ENCODE measurements around the gene SRRM2.

The SRRM2 gene

DNA sequence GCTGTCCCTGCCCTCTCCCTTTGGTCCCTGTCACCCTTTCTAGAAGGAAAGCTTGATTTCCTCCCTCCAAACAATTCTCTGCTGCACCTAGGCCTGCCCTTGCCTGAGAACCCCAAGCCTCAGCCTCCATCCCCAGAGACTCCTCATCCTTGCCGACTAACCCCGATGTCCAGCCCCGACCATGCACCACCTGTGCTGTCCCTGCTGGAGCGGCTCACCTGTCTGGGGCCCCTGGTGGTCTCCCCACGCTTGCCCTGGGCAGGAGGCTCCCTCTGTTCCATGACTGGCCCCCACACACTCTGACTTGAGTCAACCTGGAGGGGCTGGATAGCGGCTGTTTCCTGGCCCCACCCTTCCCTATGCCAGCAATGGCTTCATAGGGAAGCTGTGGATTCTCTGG lies 12.0 kb upstream of the SRRM2 start:
- DNase-seq: no peak

DNA sequence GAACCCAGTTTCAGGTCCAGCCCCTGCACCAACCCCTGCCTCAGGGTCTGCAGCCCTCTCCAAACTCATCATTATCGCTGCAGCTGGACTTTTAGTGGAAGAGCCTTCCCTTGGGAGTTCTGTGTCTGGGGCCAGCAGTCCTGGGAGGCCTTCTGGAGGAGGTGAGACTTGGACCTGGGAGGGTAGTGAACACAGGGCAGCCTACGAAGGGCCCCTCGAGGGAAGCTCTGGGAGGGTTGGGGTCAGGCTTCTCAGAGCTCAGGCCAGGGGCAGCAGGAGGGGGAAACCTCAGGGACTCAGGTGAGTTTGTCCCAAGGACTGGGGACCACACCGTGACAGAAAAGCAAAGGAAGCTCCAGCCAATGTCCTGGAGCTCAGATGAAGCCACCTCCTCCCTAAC lies 11.3 kb upstream of the SRRM2 start:
- DNase-seq: no peak

DNA sequence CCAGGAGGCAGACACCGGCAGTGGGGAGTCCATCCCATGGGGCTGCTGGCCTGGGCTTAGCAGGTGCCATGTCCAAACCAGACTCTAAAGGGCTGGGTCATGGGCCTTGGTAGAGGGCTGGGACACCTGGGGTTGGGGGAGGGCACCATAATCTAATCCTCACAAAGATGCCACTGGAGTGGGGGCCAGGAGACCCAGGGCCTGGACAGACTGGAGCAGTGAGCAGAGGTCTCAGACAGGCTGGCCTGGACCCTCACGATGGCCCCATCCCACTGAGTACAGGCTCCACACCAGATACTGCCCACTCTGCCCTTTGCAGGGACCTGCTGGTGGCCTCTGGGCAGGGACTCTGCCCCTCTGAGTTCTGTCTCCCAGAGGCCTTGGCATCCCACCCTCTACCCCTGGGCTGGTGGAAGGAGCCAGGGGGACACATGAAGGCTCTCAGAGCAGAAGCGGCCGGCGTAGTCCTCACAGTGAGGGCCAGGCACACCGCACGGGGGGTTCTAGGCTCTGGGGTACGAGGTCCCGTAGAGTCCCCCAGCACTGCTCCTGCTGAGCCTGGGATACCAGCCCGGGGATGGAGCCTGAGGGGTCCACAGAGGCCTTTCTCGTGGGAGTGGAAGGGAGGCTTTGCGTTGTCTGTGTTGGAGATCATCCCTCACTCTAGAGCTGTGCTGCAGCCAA lies 10.0 kb upstream of the SRRM2 start:
- no peak for DNase-seq

DNA sequence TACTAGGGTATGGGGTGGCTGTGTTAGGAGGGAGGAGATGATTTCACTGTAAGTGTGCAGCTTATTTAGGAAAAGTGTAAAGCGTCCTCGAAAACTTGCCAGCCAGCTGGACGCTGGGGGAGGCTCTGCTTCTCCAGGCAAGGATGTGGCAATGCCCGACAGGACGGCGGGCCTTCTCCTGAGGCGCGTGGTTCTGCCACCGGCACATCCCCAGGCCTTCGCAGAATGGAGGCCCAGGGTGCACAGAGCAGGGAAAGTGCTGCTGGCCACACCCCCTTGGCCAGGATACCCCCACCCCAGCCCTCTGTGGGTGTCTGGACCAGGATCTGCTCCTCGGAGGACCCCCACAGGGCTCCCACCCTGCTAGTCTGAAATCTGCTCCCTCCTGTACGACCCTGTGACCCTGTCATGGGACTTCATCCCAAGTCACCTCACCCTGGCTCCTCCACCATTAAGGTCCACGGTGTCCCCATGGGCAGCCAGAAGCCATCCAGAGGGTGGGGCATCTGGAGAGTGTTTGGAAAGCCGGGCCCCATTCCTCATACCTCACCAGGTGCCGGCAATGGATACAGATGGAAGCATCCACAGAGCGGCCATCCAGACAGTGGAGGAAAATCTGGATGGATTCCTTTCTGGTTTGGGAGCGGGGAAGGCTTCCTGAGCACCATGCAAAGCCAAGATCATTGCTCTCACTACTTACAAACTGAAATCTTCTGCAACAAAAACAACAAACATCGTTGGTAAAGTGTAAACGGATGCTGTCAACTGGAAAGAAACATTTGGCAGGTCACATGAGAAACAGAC lies 9.2 kb upstream of the SRRM2 start:
- no peak for DNase-seq

DNA sequence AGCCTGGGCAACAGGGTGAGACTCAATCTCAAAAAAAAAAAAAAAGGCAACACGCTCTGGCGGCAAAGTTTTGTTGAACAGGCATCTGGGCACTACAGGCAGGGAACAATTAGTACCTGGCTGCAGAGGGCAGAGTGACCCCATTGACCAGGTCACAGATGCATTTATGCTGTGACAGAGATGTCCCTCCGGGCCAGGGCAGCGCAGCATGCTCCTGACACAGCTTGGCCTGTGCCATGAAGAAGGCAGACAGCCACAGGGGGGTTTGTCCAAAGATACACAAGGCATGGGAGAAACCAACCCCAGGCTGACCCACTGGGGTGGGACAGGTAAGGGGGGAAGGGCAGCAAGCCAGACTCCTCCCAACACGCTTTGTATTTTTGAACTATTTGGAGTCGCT lies 7.7 kb upstream of the SRRM2 start:
- DNase-seq: no peak

DNA sequence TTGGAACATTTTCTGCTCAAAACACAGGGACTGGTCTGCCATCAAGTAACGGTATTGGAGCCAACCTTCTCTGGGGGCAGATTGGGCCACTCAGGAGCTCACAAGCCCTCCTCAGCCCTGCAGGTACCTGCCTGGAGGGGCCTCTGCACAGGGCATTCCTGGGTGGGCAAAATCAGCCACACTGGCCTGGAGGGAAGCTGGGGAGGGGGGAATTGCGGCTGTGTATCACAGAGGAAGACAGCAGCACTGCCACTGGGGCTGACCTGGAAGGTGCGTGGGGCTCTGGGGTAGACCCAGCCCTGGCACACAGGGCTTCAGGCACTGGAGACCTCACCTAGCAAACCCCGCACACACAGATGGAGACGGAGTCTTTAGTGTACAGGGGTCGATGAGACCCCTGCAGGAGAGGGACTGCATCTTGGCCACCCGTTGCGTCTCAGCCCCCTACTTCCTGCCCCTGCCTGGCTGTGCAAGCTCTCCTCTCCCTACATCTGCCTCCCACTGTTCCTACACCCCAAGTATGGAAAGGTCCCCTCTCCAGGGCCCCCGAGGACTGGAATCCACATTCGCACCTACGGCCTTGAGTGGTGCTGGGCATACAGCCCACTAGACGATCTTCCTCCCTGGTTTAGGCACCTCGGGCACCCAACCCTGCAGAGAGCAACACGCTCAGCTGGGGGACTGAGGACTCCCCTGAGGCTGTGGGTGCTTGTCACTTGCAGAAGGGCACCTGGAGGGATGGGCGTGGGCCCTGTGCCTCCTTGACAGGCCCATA lies 7.1 kb upstream of the SRRM2 start:
- DNase-seq: no peak

DNA sequence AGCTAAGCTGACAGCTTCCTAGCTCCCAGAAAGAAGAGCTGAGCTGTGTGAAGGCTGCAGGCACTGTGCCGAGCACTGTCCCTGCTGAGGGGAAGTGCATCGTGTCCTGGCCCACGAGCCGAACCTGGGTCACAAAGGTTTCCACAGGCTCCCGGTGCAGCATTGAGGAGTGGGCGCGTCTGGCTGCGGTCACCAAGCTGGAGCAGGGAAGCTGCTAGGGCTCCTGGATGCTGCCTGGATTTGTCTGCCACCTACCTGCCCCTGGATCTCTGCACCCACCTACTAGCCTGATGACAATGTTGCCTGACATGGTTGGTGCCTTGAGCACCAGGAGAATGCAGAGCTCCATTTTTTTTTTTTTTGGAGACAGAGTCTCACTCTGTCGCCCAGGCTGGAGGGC lies 6.5 kb upstream of the SRRM2 start:
- DNase-seq: no peak

DNA sequence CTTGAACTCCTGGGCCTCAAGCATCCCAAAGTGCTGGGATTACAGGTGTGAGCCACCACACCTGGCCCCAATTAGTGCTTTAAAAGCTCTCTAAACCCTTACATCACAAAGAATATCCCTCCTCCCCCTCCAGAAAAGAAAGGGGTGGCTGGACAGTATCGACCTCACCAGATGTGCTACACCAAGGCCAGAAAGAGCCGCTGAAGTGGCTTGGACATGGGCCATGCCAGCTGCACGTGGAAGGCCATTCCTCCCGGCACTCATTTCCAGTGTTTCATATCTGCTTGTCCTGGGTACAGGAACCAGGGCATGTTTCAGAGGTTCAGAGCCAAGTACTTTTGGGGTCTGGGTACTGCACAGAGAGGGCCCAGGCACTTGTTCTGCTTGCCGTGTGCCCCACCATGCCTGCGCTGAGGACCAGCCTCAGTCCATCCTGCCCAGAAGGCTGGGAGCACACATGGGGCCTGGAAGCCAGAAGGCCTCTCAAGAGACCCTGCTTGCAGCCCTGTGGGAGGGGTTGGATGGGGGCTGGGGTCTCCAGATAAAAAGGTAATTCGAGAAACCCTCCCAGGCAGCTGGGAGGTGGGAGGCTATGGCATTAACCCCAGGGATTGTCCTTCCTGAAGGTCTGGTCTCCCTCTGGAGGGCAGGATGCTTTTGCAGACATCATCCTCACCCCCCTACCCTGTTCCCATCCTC lies 3.5 kb upstream of the SRRM2 start:
- no peak for DNase-seq

DNA sequence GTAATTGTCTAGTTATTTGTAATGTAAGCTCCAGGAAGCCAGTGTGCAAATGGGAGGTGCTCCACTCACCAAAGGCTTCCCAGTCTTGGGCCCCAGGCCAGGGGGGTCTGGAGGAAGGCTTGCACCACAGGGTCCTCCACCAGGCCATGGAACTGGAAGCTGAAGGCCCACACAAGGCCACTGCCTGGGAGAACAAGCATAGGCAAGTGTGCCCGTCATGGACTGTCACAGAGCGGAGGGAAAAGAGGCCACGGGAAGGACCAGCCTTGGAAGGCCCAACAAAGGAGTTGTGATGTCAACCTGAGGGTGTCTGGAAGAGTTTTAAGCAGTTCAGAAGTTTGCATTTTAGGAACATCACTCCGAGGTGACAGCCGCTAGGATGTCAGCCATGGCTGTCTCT lies 3.0 kb upstream of the SRRM2 start:
- no peak for DNase-seq

DNA sequence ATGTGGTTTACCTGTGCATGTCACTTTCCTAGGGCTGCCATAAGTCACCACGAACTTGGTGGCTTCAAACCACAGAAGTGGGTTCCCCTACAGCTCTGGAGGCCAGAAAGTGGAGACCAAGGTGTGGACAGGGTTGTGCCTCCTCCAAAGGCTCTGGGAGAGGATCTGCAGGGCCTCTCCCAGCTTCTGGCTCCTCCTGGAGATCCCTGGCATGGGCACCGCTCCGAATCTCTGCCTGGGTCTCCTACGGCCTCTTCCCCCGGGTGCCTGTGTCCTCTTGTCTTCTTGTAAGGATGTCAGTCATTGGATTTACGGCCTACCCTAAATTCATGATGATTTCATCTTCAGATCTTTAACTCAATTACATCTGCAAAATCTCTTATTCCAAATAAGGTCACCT lies 2.5 kb upstream of the SRRM2 start:
- DNase-seq: no peak

DNA sequence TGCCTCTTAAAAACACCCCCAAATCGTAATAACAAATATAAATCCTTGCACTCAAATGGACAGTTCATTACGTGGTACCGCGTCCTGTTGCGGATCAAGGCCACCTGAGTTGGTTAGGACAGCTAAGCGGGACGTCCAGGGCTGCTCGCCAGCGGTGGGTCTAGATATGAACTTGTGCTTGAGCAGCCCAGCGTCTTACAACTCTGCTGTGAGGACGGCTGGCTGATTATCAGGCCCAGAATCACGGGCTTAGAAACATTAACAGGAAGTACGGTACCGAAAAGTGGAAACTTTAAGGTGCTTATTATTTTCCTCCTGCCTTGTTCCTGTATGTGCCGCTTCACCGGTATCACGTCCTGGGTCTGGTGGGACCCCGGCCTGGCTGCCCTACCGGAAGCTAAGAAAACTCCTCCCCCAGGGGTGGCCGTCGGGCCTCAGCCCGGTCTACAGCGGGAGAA lies 832 bp upstream of the SRRM2 start:
- DNase-seq: no peak

DNA sequence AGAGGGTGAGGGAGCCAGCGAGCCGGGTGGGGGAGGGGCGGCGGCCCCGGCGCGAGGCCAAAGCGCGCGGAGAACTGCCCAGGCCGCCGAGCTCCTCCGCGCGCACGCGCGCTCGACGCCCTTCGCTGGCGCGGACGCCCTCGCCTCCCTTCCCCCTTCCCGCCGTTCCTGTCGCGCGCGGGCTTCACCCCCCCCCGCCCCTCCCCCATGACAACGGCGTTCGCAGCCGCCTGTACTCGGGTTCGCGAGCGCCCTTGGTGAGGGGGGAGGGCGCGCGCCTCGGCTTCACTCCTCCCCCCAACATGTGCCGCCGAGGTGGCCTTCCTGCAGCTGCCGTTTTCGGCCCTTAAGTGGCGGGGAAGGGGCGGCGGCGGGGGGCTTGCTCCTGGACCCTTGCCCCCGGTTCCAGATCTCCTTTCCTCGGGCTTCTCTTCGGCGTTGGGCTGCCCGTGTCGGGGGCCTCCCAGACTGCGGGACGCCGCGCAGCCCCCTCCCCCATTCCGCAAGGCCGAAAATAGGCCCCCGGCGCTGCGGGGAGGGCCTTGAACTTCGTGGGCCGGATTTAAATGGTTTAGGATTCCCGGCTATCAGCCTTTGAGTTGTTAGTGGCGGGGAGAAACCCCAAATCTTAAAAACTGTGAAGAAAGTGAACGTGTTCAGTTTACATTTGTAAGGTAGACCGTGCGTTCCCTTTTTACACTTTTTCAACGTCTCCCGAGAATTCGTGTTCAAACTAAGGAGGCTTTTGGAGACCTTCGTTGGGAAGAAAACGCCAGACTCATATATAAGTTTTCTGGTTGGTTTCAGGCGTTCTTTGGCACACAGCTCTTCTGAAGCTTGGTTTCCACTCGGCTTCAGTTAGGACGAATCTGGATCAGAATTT lies 653 bp downstream of the SRRM2 start:
- no peak for DNase-seq

DNA sequence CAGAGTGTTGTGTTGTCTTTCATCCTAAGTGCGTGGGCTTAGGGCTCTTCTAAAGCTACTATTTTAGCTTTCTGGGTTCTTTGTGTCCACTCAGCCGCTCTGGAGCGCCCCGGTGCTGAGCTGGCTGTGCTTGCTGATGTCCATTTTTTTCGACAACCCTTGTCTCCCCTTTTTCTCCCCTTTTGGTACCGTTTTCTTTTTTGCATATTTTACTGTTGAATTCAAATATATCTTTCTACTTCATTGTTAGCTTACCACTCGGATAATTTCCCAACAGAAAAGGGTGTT lies 1.2 kb downstream of the SRRM2 start:
- DNase-seq: no peak

DNA sequence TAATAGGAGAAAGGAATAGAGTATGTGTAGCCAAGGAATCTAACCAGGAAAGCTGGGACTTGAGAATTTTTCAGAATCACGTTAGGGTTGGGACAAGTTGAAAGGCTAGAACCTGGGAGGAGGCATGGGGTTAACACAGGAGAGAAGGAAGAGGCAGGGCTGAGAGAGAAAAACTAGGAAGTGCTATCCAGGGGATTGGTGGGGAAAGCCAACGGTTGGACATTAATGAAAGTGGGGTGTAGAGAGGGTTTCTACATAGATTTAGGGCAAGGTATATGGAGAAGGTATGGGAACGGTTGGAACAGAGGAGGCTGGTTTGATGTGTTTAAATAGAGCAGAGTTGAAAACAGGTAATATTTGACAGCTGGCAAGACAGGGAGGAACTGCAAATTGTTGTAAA lies 2.7 kb downstream of the SRRM2 start:
- DNase-seq: no peak

DNA sequence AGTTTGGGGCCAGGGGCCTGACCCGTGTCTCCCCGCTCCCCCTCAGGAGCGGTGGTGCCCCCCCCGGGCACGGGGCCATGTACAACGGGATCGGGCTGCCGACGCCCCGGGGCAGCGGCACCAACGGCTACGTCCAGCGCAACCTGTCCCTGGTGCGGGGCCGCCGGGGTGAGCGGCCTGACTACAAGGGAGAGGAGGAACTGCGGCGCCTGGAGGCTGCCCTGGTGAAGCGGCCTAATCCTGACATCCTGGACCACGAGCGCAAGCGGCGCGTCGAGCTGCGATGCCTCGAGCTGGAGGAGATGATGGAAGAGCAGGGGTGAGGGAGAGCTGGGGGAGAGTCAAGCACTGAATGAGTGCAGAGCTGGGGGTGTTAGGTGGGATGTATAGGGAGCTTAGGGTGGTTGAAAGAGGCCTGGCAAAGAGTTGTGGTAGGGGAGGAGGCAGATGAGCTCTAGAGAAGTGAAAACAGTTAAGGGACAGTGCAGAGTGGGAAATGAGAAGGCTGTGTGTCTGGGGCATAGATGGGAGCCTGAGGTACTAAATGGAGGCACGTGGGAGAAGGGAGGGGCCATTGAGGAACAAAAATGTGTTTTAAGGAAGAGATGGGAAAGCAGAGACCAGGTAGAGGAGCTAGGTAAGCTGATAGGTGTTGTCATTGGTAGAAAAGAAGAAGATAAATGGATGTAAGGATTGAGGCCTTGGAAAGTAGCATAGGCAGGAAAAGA lies 4.0 kb downstream of the SRRM2 start:
- no peak for DNase-seq

DNA sequence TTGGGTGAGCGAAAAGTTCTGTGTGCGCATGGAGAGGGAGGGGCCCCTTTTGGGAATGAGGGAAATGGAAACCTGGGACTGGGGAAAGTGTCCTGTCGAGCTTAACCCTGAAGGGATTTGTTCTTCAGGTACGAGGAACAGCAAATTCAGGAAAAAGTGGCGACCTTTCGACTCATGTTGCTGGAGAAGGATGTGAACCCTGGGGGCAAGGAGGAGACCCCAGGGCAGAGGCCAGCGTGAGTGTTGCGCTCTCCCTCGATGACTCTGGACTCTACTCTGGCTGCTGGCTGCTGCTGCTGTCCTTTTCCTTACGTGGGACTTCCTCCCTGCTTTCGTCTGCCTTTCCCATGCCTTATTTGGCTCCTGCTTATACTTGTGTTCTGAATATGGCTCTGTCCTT lies 4.9 kb downstream of the SRRM2 start:
- DNase-seq: no peak

DNA sequence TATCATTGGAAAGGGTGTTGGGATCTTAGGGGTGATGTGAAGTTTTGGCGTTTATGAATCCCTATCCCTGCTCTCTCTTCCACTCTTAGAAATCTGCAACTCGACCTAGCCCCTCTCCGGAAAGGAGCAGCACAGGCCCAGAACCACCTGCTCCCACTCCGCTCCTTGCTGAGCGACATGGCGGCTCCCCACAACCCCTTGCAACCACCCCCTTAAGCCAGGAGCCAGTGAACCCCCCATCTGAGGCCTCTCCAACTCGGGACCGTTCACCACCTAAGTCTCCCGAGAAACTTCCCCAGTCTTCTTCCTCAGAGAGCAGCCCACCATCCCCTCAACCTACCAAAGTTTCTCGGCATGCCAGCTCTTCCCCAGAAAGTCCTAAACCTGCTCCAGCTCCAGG lies 9.0 kb downstream of the SRRM2 start:
- no peak for DNase-seq

DNA sequence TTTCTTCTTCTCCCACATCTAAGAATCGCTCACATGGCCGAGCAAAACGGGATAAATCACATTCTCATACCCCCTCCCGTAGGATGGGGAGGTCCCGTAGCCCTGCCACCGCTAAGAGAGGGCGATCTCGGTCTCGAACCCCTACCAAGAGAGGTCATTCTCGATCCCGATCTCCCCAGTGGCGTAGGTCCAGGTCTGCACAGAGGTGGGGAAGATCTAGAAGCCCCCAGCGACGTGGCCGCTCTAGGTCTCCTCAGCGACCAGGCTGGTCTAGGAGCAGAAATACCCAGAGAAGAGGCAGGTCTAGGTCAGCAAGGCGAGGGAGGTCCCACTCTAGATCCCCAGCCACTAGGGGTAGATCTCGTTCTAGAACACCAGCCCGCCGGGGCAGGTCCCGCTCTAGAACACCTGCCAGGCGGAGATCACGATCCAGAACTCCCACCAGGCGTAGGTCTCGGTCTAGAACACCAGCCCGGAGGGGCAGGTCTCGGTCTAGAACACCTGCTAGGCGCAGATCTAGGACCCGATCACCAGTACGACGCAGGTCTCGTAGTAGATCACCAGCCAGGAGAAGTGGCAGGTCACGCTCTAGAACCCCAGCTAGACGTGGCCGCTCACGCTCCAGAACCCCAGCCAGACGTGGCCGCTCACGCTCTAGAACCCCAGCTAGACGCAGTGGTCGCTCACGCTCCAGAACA lies 9.6 kb downstream of the SRRM2 start:
- no peak for DNase-seq

DNA sequence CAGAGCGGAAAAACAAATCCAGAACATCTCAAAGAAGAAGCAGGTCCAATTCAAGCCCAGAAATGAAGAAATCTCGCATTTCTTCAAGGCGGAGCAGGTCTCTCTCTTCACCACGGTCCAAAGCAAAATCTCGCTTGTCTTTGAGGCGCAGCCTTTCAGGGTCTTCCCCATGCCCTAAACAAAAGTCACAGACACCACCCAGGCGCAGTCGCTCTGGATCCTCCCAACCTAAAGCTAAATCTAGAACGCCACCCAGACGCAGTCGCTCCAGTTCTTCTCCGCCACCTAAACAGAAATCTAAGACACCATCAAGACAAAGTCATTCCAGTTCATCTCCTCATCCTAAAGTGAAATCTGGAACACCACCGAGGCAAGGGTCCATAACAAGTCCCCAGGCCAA lies 10.3 kb downstream of the SRRM2 start:
- DNase-seq: no peak

DNA sequence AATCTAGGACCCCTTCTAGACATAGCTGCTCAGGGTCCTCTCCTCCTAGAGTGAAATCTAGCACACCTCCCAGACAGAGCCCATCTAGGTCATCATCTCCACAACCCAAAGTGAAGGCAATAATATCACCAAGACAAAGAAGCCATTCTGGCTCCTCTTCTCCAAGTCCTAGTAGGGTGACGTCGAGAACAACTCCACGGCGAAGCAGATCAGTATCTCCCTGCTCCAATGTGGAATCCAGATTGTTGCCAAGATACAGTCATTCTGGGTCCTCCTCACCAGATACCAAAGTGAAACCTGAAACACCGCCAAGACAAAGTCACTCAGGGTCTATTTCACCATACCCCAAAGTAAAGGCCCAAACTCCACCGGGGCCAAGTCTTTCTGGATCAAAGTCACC lies 10.7 kb downstream of the SRRM2 start:
- DNase-seq: no peak

DNA sequence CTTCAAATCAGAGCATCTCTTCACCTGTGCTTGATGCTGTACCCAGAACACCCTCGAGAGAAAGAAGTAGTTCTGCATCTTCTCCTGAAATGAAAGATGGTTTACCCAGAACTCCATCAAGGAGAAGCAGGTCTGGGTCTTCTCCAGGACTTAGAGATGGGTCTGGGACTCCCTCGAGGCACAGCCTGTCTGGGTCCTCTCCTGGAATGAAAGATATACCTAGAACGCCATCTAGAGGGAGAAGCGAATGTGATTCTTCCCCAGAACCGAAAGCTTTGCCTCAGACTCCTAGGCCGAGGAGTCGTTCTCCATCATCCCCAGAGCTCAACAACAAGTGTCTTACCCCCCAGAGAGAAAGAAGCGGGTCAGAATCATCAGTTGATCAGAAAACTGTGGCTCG lies 12.3 kb downstream of the SRRM2 start:
- no peak for DNase-seq

Data from activated CD4-positive, alpha-beta T cell treated with anti-CD3 and anti-CD28 coated beads for 1 hour (primary cell).